ENCODE data around the gene IFT122. TPM values are rescaled to one million over a fixed set of nuclear protein-coding genes. Genes with fewer than 3 reads are reported as not detected.

Gene IFT122
- polyA plus RNA-seq, 1 experiment: 27.8 TPM

DNA sequence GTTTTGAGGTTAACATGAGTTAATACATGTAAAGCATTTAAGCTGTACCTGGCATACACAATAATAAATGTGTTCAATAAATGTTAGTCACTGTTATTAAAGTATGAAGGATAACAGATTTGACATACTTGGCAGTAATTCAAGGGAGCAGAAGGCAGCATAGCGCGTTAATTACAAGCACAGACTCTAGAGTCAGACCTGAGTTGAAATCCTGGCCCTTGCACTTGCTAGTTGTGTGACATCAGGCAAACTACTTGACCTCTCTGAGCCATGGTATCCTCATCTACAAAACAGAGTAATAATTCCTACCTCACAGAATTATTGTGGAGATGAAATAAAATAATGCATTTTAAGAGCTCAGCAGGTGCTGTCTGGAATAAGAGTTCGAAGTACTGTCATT is 5.4 kb downstream of the IFT122 start:
- no peaks in the 10 kb centered on the region for H3K27me3 ChIP-seq (ENCODE audit: control insufficient read depth, insufficient read depth, low read length)
- H3K36me3 ChIP-seq (ENCODE audit: control insufficient read depth, insufficient read depth, low read length): no peaks in the 10 kb centered on the region
- ChIA-PET POLR2A (no interaction called here), CTCF (interaction anchor here (1.1 kb wide), 1 partner anchor 19 kb away, joined by 4 read pairs; no protein-coding TSS in a partner anchor)
- no peak overlapping the region for H3K4me3 ChIP-seq (ENCODE audit: low read depth, low read length)
- no peak for TF ChIP-seq CTCF (IDR thresholded peaks at IDR 0.05; ENCODE audit: insufficient read depth, low read depth, low read length)
- DNase-seq (ENCODE audit: low read depth): no peak

- no peaks in the 10 kb centered on the region for H3K27me3 ChIP-seq (ENCODE audit: control insufficient read depth, insufficient read depth, low read length)
- DNase-seq (ENCODE audit: low read depth): no peak
- peaks cover 1% of the 10 kb centered on the region; the same call in 1 of the 2 replicates for H3K36me3 ChIP-seq (ENCODE audit: control insufficient read depth, insufficient read depth, low read length)
- POLR2A ChIA-PET: no interaction called here
- CTCF ChIA-PET: no interaction called here
- no peak for TF ChIP-seq CTCF (IDR thresholded peaks at IDR 0.05; ENCODE audit: insufficient read depth, low read depth, low read length)
- H3K4me3 ChIP-seq (ENCODE audit: low read depth, low read length): no peak overlapping the region
These were observed 6.9 kb downstream of the IFT122 start for GRCh38 chr3:129446926-129447325.

GRCh38 chr3:129448186-129448895 is 8.3 kb downstream of the IFT122 start:
- POLR2A ChIA-PET: no interaction called here
- no peaks in the 10 kb centered on the region for H3K27me3 ChIP-seq (ENCODE audit: control insufficient read depth, insufficient read depth, low read length)
- no peak overlapping the region for H3K4me3 ChIP-seq (ENCODE audit: low read depth, low read length)
- CTCF ChIA-PET: no interaction called here
- TF ChIP-seq CTCF (IDR thresholded peaks at IDR 0.05; ENCODE audit: insufficient read depth, low read depth, low read length): no peak
- no peak for DNase-seq (ENCODE audit: low read depth)
- peaks cover 5% of the 10 kb centered on the region; the same call in 1 of the 2 replicates for H3K36me3 ChIP-seq (ENCODE audit: control insufficient read depth, insufficient read depth, low read length)

- H3K36me3 ChIP-seq (ENCODE audit: control insufficient read depth, insufficient read depth, low read length): peaks cover 5% of the 10 kb centered on the region; the same call in 1 of the 2 replicates
- no peak for TF ChIP-seq CTCF (IDR thresholded peaks at IDR 0.05; ENCODE audit: insufficient read depth, low read depth, low read length)
- H3K4me3 ChIP-seq (ENCODE audit: low read depth, low read length): no peak overlapping the region
- ChIA-PET POLR2A (no interaction called here), CTCF (no interaction called here)
- H3K27me3 ChIP-seq (ENCODE audit: control insufficient read depth, insufficient read depth, low read length): no peaks in the 10 kb centered on the region
- no peak for DNase-seq (ENCODE audit: low read depth)
These were observed 9.5 kb downstream of the IFT122 start for GRCh38 chr3:129449279-129450115.

DNA sequence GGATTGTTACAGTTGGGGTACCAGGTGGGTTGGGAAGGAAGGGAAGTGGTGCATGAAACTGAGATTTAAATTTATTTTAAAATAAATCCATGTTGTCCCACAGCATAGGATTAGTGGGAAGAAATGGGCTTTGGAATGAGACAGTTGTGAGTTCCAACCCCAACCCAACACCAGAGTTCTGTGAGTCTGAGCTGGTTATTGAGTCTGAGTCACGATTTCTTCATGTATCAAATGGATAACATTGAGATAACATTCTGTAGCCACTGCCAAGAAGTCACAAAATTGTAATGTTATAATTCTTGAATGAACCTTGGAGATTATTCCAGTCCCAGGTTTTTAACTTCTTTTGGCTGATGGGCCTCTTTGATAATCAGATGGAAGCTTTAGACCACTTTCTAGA is 13.7 kb downstream of the IFT122 start:
- Histone ChIP-seq H3K27me3 (ENCODE audit: control insufficient read depth, insufficient read depth, low read length) (no peaks in the 10 kb centered on the region), H3K36me3 (ENCODE audit: control insufficient read depth, insufficient read depth, low read length) (peaks cover 5% of the 10 kb centered on the region; the same call in 1 of the 2 replicates), H3K4me3 (ENCODE audit: low read depth, low read length) (no peak overlapping the region)
- CTCF ChIA-PET: no interaction called here
- POLR2A ChIA-PET: no interaction called here
- no peak for TF ChIP-seq CTCF (IDR thresholded peaks at IDR 0.05; ENCODE audit: insufficient read depth, low read depth, low read length)
- no peak for DNase-seq (ENCODE audit: low read depth)
